ENCODE data around the gene FGF1.

The FGF1 gene

DNA sequence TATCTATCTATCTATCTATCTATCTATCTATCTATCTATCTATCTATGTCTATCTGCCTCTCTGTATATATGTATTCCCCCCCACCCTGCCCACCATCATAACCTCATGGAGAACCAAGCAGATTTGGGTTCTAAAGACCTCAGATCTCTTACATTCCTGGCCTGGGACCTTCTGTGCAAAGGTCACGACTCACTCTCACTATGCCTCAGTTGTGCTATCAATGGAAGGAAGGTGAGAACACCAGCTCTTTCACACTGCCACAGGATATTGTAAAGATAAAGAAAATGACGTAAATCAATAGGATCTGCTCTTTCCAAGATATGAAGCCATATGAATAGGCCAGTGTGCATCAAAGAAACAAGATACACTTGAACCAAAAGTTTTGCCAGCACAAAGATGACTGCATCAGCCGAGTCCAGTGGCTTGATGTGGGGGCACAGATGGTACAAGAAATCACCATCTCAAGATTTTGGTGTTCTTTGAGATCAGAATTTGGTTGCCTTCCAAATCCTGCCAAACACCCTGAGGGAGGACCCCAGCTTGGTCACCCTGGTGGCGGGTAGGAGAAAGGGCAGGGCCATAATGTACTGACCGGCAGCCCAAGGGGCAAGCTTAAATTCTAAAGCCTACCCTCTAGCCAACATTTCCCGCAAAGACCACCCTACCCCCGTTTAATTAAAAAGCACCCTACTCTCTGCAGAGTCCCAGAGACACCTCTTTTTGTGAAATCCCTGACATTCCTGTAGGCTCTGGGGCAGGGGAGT lies 8.4 kb upstream of the FGF1 start:
- no peak for FAIRE-seq

DNA sequence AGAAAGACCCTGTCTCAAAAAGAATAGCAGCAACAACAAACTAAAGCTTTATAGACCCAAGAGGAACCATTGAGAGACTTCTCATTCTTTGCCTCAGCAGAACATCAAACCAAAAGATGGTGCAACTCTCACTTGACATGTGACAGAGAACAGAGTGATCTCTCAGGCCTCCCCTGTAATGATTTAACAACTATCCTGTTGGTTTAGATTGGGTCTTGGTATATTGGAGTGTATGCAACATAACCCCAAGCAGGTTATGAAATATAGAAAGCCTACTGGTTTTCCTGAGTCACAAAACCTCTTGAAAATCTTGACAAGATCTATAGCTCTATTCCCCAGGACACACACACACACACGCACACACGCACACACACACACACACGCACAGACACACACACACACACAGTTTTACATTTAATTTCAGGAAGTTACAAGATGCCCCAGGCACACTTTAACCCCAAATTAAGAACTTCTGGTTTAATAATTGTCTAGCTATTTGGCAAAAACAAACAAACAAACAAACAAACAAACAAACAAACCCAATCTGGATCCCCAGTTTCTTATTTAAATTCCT lies 6.5 kb upstream of the FGF1 start:
- no peak for FAIRE-seq

- no peak for FAIRE-seq
These were observed 4.8 kb upstream of the FGF1 start for GRCh38 chr5:142690667-142691066.

- FAIRE-seq, result no peak
These were observed 3.2 kb upstream of the FGF1 start for GRCh38 chr5:142689081-142689480.

GRCh38 chr5:142688281-142688989 lies 2.5 kb upstream of the FGF1 start:
- no peak for FAIRE-seq

- FAIRE-seq, result no peak
These were observed 1.1 kb upstream of the FGF1 start for GRCh38 chr5:142686968-142687367.

DNA sequence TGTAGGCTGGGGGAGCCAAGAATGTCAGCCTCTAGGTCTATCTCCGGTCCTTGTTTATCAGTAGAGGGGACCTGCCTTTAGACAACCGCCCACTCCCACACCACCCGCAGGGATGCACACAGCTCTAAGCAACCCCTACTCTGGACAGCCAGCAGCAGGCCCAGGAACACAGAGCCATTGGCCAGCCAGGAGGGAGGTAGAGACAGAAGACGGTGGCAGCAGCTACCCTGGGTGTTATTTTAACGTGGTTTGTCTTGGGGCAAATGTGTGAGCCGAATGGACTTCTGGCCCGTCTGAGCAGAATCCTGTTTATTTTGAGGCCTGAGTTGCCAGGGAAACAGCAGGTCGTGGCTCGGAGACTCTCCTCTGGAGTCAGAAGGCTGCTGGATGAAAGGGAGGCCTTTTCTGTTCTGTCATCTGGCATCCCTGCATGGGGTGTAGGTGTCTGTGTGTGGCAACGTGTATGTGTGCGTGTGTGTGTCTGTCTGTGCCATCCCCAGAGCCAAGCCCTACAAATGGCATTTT lies 382 bp upstream of the FGF1 start:
- no peak for FAIRE-seq

- no peak for FAIRE-seq
These were observed 1.3 kb downstream of the FGF1 start for GRCh38 chr5:142684508-142685041.

DNA sequence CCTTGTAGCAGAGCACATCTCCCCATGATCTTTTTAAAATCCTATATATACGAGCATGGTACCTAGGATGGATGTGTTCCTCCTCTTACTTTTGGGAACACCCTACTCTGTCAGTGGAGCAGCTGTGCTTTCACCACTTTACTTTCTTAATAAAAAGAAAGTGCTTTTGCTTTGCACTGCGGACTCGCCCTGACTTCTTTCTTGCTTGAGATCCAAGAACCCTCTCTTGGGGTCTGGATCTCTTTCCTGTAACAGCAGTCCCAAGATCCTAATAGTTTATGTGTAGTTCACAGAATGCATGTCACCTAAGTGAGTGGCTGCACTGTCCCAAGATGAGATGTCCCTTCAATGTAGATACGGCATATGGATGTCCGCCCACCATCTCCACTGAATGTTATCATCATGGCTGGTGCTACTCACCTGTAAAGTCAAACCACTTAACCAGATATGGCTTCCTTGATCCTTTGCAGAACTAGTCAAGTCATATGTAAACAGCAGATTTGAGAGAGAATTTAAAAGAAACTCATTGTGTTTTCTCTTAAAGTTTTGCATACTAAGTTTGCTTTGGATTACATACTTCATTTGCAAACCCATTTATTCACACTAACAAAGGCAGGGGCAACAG lies 1.9 kb downstream of the FGF1 start:
- no peak for FAIRE-seq

GRCh38 chr5:142683116-142683515 lies 2.8 kb downstream of the FGF1 start:
- FAIRE-seq, result no peak

- no peak for FAIRE-seq
These were observed 5.2 kb downstream of the FGF1 start for GRCh38 chr5:142680605-142681259.

- no peak for FAIRE-seq
These were observed 6.1 kb downstream of the FGF1 start for GRCh38 chr5:142679744-142680143.

GRCh38 chr5:142678529-142678928 lies 7.4 kb downstream of the FGF1 start:
- no peak for FAIRE-seq

GRCh38 chr5:142677198-142677597 lies 8.7 kb downstream of the FGF1 start:
- no peak for FAIRE-seq

DNA sequence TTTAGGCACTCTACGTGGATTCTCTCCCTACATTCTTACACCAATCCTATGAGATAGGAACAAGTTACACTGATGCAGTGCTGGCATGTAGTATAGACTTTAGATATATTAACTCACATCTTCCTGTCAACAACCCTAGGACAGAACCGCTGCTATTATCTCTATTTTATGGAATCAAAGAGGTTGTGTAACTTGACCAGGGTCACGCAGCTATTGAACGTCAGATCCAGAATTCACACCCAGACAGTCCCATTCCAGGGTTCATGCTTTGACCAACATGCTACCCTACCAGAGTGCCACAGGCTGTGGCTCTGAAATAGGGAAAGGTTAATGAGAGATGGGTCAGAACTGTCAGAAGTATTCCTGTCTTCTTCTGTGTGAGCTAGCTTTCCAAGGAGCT lies 9.6 kb downstream of the FGF1 start:
- FAIRE-seq, result no peak

DNA sequence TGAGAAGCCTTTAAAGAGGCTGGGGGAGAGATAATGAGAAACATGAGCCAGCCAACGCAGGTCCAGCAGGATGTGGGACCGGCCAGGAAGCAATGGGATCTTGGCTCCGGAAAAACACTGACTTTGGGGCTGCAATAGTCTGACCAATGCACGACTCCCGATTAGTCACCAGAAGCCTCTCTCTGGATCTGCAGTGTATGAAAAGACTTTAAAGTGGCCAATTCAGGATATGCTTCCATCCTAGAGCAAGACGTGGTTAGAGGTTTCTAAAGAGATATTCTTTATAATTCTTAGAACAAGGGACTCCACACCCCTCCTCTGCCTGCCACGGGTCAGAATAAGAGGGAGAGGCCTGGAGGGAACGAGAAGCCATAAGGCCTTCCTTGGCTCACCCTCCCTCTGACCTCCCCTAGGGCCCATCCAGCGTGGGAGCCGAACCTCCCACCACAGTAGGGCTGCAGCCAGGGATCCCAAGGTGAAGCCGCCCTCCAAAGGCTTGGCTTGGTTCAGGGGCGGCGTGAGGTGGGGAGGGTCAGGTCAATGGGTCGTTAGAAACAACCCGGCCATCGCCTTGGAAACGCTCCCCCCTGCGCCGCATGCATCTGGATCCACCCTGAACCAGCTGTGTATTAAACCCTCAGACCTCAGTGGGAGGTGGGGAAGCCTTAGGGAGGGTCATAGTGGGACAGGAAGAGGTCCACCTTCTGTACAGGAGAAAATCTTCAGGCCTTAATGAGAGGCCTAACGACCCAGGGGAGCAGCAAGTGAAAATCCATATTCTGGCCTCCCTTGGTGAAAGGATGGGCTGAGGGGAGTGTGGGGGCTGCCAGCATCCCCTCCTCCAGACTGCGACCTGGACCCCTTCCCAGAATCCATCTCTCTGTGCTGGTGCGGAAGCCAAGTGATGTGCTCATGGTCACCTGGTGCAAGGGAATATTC lies 11.1 kb downstream of the FGF1 start:
- no peak for FAIRE-seq

GRCh38 chr5:142671801-142672200 lies 14.1 kb downstream of the FGF1 start:
- no peak for FAIRE-seq

DNA sequence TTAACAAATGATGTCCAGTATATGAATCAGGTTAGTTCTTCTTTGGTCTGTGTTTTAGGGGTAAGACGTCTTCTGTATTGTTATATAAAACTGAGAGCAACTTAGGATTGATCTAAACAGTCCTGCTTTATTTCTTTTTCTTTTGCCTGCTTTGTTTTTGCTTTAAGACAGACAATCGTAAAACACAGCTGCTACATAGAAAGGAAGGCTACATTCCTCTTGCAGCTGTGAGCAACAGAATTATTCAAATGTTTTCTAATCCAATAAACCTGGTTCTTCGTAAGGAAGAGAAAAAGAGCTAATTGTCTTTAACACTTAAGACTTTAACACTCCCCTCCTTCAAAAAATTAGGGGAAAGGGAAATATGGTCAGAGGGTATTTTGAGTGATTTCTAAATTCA lies 14.6 kb downstream of the FGF1 start:
- no peak for FAIRE-seq

DNA sequence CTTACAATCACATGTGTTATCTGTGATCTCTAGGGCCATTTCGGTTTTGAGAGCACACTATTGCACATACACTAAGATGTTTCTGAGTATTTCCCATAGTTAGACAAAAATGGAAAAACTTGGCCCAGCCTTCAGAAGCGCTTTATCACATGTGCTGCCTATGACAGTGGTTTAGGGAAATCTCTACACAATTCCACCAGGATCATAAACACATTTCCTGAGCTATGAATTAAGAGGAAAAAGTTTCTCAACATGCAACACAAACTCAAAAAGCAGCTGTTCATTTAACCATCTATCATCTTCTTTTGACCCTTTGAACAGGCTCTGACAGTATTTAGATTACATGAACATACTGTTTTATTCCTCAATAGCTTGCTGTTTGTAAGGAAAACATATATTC lies 15.1 kb downstream of the FGF1 start:
- no peak for FAIRE-seq

DNA sequence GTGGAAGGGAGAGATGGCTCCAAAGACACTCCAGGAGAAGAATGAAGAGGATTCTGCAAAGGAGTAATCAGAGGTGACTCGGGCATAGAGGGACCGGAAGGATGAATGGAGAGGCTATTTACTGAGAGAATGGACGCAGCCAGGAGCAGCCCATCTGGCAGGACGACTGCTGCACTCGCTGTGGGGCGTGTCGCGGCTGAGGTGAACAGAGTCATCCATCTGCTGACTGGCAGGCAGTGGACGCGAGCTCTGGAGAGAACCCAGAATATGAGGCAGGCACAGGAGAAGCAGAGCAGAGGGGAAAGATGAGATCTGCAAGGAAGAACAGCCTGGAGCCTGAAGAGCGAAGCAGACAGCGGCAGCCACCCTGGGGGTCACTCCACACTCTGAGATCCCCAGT lies 16.4 kb downstream of the FGF1 start:
- FAIRE-seq, result no peak

- FAIRE-seq, result no peak
These were observed 17.6 kb downstream of the FGF1 start for GRCh38 chr5:142668336-142668735.

GRCh38 chr5:142667831-142668230 lies 18.1 kb downstream of the FGF1 start:
- no peak for FAIRE-seq
